ENCODE data around the gene PPP2R5C. TPM values are rescaled to one million over a fixed set of nuclear protein-coding genes. Genes with fewer than 3 reads are reported as not detected.
A peak's percentile ranks its signal among the peaks of the same experiment; 100 is the strongest.

The PPP2R5C gene
- total and polyA plus RNA-seq, 12 donors: 66.8 to 257 (median 222) TPM

DNA sequence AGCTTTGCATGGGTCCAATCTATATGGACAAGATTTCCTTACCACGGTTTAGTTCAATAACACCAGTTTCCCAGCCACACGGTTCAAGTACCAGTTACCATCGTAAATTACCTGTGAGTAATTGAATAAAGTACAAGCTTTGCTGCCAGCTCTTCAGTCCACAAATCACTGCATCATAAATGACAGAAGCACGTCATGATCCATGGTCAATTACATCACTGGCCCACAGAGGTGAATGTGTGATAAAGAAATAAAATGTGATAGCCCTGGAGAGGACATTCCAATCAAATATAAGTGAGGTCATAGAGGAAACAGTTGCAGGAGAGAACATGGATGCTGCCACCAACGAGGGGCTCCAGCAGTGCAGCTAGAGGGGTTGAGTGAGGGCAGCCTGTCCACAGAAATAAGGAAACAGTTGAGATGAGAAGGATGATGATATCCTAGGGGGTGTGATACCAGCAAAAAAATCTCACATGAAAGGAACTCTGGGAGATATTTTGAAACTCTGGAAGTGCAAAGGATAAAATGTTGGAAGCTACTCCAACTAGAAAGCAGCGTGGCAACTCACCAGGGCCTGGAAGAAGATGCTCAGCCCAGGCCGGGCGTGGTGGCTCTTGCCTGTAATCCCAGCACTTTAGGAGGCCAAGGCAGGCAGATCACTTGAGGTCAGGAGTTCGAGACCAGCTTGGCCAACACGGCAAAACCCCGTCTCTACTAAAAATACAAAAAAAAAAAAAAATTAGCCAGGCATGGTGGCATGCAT, 197.1 kb downstream of the PPP2R5C start:
- WGBS, 2 donors: 87 to 89% methylated on average over 11 of the region's 11 CpGs
- DNase-seq (no peak), ATAC-seq (no peak)
- intact Hi-C loops (cut with DNase I): loop anchor here in 2 of 10 donors (10.0 kb wide), 2 partner anchors 194 to 244 kb away; partner anchors contain the start of gene PPP2R5C (in 1 of the 2)
- Histone ChIP-seq H3K36me3 (no peaks in the 10 kb centered on the region), H3K27ac (no peak overlapping the region), H3K27me3 (no peaks in the 10 kb centered on the region), H3K9me3 (no peaks in the 10 kb centered on the region), H3K4me1 (peaks cover 6 to 27% (median 19%) of the 10 kb centered on the region in 9 donors), H3K4me3 (no peak overlapping the region)
- no peak for TF ChIP-seq CTCF (IDR thresholded peaks at IDR 0.05)

DNA sequence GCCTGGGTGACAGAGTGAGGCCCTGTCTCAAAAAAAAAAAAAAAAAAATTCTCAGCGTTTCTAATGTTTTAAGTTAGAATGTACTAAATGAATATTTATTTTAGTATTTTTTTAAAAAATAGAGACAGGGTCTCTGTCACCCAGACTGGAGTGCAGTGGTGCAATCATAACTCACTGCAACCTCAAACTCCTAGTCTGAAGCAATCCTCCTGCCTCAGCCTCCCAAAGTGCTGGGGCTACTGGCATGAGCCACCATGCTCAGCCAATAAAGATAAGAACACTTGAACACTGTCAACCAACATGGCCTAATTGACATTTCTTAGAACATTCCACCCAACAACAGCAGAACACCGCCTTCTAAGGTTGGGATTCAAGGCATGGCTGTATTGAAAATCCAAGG, 197.8 kb downstream of the PPP2R5C start:
- no peak for DNase-seq
- Histone ChIP-seq H3K27ac (no peak overlapping the region), H3K9me3 (no peaks in the 10 kb centered on the region), H3K4me3 (no peak overlapping the region), H3K4me1 (peaks cover 6 to 33% (median 25%) of the 10 kb centered on the region in 9 donors), H3K27me3 (no peaks in the 10 kb centered on the region), H3K36me3 (no peaks in the 10 kb centered on the region)
- no peak for ATAC-seq
- no peak for TF ChIP-seq CTCF (IDR thresholded peaks at IDR 0.05)
- WGBS, 2 donors: 90 to 94% methylated on average over 2 of the region's 2 CpGs
- intact Hi-C loops (cut with DNase I): loop anchor here in 2 of 10 donors (10.0 kb wide), 2 partner anchors 194 to 244 kb away; partner anchors contain the start of gene PPP2R5C (in 1 of the 2)

DNA sequence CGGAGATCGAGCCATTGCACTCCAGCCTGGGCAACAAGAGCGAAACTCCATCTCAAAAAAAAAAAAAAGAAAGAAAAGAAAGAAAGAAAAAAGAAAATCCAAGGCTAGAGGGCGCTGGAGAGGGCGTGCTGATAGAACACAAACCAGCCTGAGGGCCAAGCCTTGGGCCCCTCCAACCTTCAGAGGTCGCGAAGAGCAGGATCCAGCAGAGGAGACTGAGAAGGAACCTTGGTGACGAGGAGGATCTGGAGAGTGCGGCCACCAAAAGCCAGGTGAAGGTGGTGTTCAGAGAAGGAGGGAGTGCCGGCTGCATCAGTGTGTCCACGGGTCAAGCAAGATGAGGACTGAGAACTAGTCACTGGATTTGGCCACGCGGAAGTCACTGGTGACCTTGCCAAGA, 198.7 kb downstream of the PPP2R5C start:
- no peaks in the 10 kb centered on the region for H3K9me3 ChIP-seq
- H3K4me3 ChIP-seq: no peak overlapping the region
- DNase-seq (no peak), ATAC-seq (no peak)
- no peak overlapping the region for H3K27ac ChIP-seq
- intact Hi-C loops (cut with DNase I): loop anchor here in 8 of 10 donors (2.0 to 10.0 kb wide), 10 partner anchors 127 to 357 kb away; partner anchors contain the start of genes ZNF839 (in 3 of the 8), HSP90AA1 (in 1 of the 8) and PPP2R5C (in 1 of the 8)
- no peaks in the 10 kb centered on the region for H3K27me3 ChIP-seq
- 56 to 60% methylated on average over 13 of the region's 13 CpGs for WGBS, 2 donors
- no peaks in the 10 kb centered on the region for H3K36me3 ChIP-seq
- peaks cover 6 to 33% (median 25%) of the 10 kb centered on the region in 9 donors for H3K4me1 ChIP-seq
- peak in 6 of 9 donors; percentile 5 to 46 (median 32) for TF ChIP-seq CTCF (IDR thresholded peaks at IDR 0.05)

DNA sequence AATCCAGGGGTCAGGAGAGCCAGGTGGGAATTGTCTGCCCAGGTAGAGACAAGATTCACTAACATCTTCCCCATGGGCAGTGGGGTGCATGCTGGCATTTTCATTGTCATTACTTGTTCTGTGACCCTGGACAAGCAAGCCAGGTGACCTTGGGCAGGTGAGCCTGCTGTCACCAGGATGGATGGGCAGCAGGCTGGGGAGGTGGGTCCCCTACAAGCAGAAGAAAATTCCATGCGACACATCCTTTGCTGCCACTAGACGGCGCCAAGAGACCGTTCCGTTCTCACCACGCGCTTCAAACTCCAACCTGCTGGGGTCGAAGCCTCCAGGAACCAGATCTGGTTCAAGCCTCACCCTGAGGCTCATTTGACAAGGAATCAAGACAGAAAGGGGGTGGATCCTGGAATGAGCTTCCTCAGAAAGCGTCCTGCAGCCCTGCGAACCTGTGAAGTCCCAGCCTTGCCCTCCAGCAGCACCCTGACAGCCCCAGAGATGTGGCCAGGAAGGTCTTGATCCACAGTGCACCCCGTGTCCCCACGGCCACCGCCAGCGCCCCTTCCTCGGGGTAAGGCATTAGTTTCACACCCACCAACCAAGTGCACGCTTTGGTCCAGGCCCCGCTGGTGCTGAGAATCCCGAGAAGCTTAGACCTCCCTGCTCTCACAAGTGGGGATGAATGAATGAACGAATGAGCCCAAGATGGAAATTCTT, 199.7 kb downstream of the PPP2R5C start:
- Histone ChIP-seq H3K4me3 (no peak overlapping the region), H3K36me3 (no peaks in the 10 kb centered on the region), H3K4me1 (peaks cover 6 to 42% (median 32%) of the 10 kb centered on the region in 9 donors), H3K27ac (no peak overlapping the region), H3K27me3 (no peaks in the 10 kb centered on the region), H3K9me3 (no peaks in the 10 kb centered on the region)
- DNase-seq (peak; percentile 71 to 74), ATAC-seq (peak in 2 of 8 donors; percentile 27 to 40)
- TF ChIP-seq CTCF (IDR thresholded peaks at IDR 0.05): peak; percentile 74 to 92 (median 88)
- intact Hi-C loops (cut with DNase I): loop anchor here in 8 of 10 donors (2.0 to 10.0 kb wide), 10 partner anchors 126 to 356 kb away; partner anchors contain the start of genes ZNF839 (in 3 of the 8), HSP90AA1 (in 1 of the 8) and PPP2R5C (in 1 of the 8)
- WGBS, 2 donors: 33 to 37% methylated on average over 19 of the region's 19 CpGs

Measured in heart right ventricle (tissue), 16 donors.